Stimulated activated CD8-positive, alpha-beta memory T cell treated with anti-CD3 and anti-CD28 coated beads, Interleukin-15, amount 100 ng/mL, for 1 hour (primary cell): ENCODE measurements around the gene SNRPN.
"Not testable (repeated sequence)": the region's sequence is repeated elsewhere in the genome, so short reads cannot be mapped to it uniquely, and the experiment has no call there.

Experiments
- DNase-seq: peaks from one replicate; pipeline ENCODE4 v3.0.0-alpha.2; 2020; ENCODE audit warnings: low read depth

The SNRPN gene

GRCh38 chr15:24954783-24955530, at the start of gene SNRPN, which contains the start of gene SNURF:
SNRPN (plus strand) TSS chr15:24954987; CDS start chr15:24974454, 19,467 bp downstream.
SNURF (plus strand) TSS chr15:24954987; CDS start chr15:24955049, 62 bp downstream.
- DNase-seq: peak; percentile 36

DNA sequence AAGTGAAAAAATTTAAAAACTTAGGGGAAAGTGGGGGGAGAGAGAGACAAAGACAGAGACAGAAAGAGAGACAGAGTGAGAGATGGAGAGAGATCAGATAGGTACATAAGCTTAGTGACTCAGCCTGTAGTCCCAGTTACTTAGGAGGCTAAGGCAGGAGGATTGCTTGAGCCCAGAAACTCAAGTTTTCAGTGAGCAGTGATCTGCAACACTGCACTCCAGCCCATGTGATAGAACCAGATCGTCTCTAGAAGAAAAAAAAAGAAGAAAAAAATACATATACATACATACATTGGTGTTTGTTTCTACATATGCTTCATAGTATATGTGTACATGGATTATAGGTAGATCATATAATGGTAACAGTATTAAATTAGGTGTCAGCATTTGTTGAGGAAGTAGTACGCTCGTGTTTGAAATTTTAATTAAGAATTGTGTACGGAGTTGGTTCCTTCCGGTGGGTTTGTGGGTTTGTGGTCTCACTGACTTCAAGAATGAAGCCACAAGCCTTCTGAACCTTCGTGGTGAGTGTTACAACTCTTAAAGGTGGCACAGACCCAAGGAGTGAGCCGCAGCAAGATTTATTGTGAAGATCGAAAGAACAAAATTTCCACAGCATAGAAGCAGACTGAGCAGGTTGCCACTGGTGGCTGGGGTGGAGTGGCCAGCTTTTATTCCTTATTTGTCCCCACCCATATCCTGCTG, 38.3 kb upstream of the SNRPN start:
- no peak for DNase-seq

- no peak for DNase-seq
These were observed 37.4 kb upstream of the SNRPN start for GRCh38 chr15:24917431-24917830.

GRCh38 chr15:24919446-24919845, 35.3 kb upstream of the SNRPN start:
- DNase-seq: no peak

GRCh38 chr15:24922781-24923180, 32.0 kb upstream of the SNRPN start:
- not testable (repeated sequence) for DNase-seq

DNA sequence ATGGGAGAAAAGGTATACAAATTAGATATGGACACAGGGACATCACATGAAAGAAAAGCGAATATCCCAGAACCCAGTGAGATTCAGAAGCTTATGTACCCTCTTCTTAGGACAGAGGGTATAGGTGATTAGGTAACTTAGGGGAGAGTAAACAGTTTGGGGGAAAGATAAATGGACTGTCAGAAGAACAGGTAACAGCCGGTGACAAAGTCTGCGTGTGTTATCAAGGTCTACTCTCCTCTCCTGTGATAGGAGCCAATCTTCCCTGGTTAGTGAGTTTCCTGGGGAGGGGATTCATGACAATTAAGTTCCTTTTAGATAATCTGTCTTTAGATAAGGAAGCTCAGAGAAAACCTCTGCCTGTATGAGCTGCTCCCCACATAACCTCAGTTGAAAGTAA, 30.6 kb upstream of the SNRPN start:
- DNase-seq: no peak

GRCh38 chr15:24924621-24925020, 30.2 kb upstream of the SNRPN start:
- no peak for DNase-seq

- DNase-seq: not testable (repeated sequence)
These were observed 22.7 kb upstream of the SNRPN start for GRCh38 chr15:24931874-24932732.

GRCh38 chr15:24933716-24934115, 21.1 kb upstream of the SNRPN start:
- no peak for DNase-seq

DNA sequence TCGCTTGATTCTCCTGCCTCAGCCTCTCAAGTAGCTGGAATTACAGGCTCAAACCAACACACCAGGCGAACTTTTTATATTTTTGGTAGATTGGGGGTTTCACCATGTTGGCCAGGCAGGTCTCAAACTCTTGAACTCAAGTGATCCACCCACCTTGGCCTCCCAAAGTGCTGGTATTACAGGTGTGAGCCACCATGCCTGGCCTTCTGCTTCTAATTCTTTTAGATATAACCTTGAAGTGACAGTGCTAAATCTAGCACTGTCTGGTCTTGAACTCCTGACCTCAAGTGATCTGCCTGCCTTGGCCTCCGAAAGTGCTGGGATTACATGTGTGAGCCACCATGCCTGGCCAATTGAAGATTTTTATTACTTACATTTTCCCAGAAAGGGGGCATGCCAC, 16.6 kb upstream of the SNRPN start:
- not testable (repeated sequence) for DNase-seq

DNA sequence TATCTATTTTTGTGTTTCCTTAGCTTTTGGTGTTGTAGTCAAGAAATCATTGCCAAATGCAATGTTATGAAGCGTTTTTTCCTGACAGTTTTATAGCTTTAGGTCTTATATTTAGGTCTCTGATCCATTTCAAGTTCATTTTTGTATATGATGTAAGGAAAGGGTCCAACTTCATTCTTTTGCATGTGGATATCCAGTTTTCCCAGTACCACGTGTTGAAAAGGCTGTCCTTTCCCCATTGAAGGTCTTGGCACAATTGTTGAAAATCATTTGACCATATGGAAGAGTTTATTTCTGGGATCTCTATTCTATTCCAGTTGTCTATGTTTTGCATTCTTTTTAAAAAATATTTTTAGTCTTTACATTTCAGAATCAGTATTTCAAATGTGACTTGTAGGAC, 14.6 kb upstream of the SNRPN start:
- DNase-seq: no peak

- DNase-seq: no peak
These were observed 11.4 kb upstream of the SNRPN start for GRCh38 chr15:24943361-24943760.

- no peak for DNase-seq
These were observed 9.8 kb upstream of the SNRPN start for GRCh38 chr15:24944954-24945353.

DNA sequence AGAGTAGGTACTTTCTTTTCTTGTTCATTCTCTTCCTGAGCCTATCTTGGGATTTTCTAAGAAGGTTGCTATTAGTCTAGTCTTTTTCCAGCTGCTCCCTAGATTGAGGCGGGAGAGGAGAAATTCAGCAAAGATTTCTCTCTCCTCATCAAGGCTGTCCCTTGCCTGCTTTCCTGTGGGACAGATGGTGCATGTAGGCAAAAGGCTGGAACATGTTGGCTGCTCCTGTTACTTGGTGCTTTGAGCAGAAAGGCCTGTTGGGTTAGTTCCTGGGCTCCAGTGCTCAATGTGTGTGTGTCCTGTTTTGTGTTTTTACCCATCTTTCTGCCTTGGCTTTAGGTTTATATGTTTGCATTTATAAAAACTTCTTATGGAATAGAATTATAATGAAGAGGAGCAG, 9.1 kb upstream of the SNRPN start:
- no peak for DNase-seq

GRCh38 chr15:24948495-24948894, 6.3 kb upstream of the SNRPN start:
- DNase-seq: no peak

GRCh38 chr15:24955531-24955921, 739 bp downstream of the SNRPN start:
- no peak for DNase-seq

GRCh38 chr15:24956111-24956838, 1.5 kb downstream of the SNRPN start:
- DNase-seq: peak; percentile 36

DNA sequence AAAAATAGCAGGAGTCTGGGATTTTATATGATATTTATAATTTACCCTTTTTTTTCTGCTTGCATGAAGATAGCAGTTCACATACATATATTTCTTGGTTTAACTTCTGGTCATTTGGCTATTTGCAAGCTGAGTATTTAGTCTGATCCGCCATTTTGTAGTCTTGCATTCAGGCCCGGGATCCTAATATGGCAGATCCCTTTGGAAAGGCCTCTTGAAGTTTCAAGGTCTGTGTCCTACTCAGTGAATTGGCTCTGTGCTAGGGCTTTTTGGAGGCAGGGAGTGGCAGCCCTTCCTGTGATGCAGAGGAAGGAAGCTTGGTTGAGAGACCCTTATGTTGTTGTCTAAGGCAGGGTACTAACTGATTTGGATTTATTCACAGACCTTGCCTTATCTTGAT, 2.9 kb downstream of the SNRPN start:
- no peak for DNase-seq

- no peak for DNase-seq
These were observed 7.2 kb downstream of the SNRPN start for GRCh38 chr15:24961967-24962366.

DNA sequence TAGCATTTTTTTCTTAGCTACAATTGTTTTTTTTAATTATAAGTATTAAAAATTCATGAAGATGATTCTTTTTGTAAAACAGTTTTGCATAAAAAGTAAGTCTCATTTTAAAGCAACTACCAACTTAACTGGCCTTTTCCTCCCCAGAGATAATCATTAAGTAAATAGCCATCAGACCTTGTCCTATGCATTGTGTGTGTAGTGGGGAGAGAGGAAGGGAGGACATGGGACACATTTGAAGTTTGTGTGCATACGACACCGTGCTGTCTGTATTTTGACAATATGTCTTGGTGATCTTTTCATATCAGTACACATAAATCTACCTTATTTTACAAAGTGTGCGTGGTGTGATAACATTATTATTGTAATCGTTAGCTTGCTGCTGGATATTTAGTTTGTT, 8.1 kb downstream of the SNRPN start:
- DNase-seq: no peak

GRCh38 chr15:24966364-24967103, 11.7 kb downstream of the SNRPN start:
- DNase-seq: no peak
